ENCODE measurements around the gene KATNB1. TPM values are rescaled to one million over a fixed set of nuclear protein-coding genes. Genes with fewer than 3 reads are reported as not detected.

The KATNB1 gene
- total and polyA plus RNA-seq, 4 donors: 14.9 to 39.3 (median 20.1) TPM

DNA sequence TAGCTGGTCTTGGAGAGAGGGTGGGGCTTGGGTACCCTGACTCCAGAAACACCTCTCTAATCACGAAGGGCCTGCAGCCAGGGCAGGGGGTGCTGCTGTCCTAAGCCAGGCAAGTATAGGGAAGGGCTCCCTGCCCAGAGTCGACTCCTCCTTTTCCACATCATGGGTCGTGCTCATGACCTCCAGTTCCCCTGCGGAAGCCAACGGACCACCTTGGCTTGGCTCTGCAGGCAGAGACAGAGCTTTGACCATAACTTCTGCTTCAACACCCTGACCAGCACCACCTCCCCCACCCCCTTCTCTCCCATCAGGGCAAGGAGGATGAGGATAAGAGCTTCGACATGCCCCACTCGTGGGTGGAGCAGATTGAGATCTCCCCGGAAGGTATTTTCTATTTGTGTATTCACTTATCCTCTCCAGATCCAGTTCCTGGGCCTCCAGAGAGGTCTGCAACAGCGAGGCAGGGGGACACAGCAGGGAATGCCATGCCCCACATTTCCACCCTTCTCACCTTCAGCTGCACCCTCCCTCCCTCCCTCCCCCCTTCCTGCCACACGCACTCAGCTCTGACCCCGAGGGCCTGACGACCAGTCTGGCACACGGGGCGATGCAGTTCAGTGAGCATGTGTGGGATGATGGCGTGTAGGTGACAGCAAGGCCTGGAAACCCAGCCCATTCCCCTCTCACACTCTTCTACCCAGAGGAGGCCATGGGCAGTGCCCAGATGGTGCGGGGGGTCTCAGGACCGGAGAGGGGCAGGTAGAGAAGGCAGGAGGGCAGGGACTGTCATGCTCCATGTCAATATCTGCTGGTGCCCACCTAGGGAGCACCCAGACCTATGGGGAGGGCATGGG is 14.0 kb upstream of the KATNB1 start:
- 76 to 78% methylated on average over 17 of the region's 17 CpGs for WGBS, 2 donors

DNA sequence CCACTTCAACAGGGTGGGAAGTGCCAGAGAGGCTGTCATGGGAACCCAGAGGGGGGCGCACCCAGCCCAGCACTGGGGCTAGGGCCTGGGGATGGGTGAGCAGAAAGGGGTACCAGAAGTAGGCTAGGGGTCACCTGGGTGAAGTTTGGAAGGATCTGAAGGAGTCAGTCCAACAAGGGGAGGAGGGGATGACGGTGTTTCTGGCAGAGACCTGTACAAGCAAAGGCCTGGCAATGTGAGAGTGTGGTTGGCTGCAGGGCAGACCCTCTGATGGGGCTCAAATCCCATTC is 13.4 kb upstream of the KATNB1 start:
- ATAC-seq (ENCODE audit: insufficient read depth, low FRiP score): no peak
- Histone ChIP-seq H3K27me3 (ENCODE audit: control insufficient read depth in 3 of 3, insufficient read depth in 3 of 3, low read length in 2 of 3) (no peaks in the 10 kb centered on the region), H3K27ac (ENCODE audit: low read depth in 1 of 2, low read length in 1 of 2) (no peak overlapping the region), H3K9ac (ENCODE audit: insufficient read depth in 1 of 2, low read length in 2 of 2) (no peak overlapping the region), H3K4me3 (no peak overlapping the region), H3K9me3 (ENCODE audit: control insufficient read depth in 4 of 4, insufficient read depth in 3 of 4, low read length in 3 of 4) (no peaks in the 10 kb centered on the region), H3K36me3 (ENCODE audit: control insufficient read depth in 4 of 4, insufficient read depth in 4 of 4, low read length in 4 of 4) (no peaks in the 10 kb centered on the region), H3K4me1 (ENCODE audit: control insufficient read depth in 5 of 5, insufficient read depth in 5 of 5, low read length in 5 of 5) (no peaks in the 10 kb centered on the region)
- DNase-seq: no peak
- 95 to 97% methylated on average over 2 of the region's 2 CpGs for WGBS, 2 donors
- TF ChIP-seq, protein P1, sequence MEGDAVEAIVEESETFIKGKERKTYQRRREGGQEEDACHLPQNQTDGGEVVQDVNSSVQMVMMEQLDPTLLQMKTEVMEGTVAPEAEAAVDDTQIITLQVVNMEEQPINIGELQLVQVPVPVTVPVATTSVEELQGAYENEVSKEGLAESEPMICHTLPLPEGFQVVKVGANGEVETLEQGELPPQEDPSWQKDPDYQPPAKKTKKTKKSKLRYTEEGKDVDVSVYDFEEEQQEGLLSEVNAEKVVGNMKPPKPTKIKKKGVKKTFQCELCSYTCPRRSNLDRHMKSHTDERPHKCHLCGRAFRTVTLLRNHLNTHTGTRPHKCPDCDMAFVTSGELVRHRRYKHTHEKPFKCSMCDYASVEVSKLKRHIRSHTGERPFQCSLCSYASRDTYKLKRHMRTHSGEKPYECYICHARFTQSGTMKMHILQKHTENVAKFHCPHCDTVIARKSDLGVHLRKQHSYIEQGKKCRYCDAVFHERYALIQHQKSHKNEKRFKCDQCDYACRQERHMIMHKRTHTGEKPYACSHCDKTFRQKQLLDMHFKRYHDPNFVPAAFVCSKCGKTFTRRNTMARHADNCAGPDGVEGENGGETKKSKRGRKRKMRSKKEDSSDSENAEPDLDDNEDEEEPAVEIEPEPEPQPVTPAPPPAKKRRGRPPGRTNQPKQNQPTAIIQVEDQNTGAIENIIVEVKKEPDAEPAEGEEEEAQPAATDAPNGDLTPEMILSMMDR (IDR thresholded peaks at IDR 0.05; ENCODE audit: control extremely low read depth, extremely low read depth): no peak

More for the DNA sequence above, 14.0 kb upstream of the KATNB1 start:
- H3K4me3 ChIP-seq: no peak overlapping the region
- H3K4me1 ChIP-seq (ENCODE audit: control insufficient read depth in 5 of 5, insufficient read depth in 5 of 5, low read length in 5 of 5): no peaks in the 10 kb centered on the region
- H3K27me3 ChIP-seq (ENCODE audit: control insufficient read depth in 3 of 3, insufficient read depth in 3 of 3, low read length in 2 of 3): no peaks in the 10 kb centered on the region
- no peaks in the 10 kb centered on the region for H3K9me3 ChIP-seq (ENCODE audit: control insufficient read depth in 4 of 4, insufficient read depth in 3 of 4, low read length in 3 of 4)
- H3K27ac ChIP-seq (ENCODE audit: low read depth in 1 of 2, low read length in 1 of 2): no peak overlapping the region
- no peaks in the 10 kb centered on the region for H3K36me3 ChIP-seq (ENCODE audit: control insufficient read depth in 4 of 4, insufficient read depth in 4 of 4, low read length in 4 of 4)
- TF ChIP-seq, protein P1 (IDR thresholded peaks at IDR 0.05; ENCODE audit: control extremely low read depth, extremely low read depth): no peak
- ATAC-seq (ENCODE audit: insufficient read depth, low FRiP score) (no peak), DNase-seq (peak in 1 of 3 donors; percentile 5)
- H3K9ac ChIP-seq (ENCODE audit: insufficient read depth in 1 of 2, low read length in 2 of 2): no peak overlapping the region

DNA sequence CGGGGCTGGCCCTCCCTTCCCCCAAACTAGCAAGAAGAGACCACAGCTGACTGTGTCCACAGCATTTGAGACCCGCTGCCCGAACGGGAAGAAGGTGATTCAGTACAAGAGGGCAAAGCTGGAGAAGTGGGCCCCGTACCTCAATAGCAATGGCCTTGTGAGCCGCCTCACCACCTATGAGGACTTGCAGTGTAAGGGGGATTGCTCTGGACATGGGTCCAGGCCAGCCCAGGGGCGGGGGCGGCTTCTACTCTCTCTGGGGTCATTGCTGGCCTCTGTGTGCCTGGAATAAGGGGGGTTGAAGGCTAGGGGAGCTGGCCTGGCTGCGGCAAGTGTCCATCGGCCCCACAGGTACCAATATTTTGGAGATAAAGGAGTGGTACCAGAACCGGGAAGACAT is 12.9 kb upstream of the KATNB1 start:
- Histone ChIP-seq H3K27me3 (ENCODE audit: control insufficient read depth in 3 of 3, insufficient read depth in 3 of 3, low read length in 2 of 3) (no peaks in the 10 kb centered on the region), H3K4me3 (no peak overlapping the region), H3K4me1 (ENCODE audit: control insufficient read depth in 5 of 5, insufficient read depth in 5 of 5, low read length in 5 of 5) (no peaks in the 10 kb centered on the region), H3K36me3 (ENCODE audit: control insufficient read depth in 4 of 4, insufficient read depth in 4 of 4, low read length in 4 of 4) (no peaks in the 10 kb centered on the region), H3K9me3 (ENCODE audit: control insufficient read depth in 4 of 4, insufficient read depth in 3 of 4, low read length in 3 of 4) (no peaks in the 10 kb centered on the region), H3K27ac (ENCODE audit: low read depth in 1 of 2, low read length in 1 of 2) (no peak overlapping the region), H3K9ac (ENCODE audit: insufficient read depth in 1 of 2, low read length in 2 of 2) (no peak overlapping the region)
- TF ChIP-seq, protein P1 (IDR thresholded peaks at IDR 0.05; ENCODE audit: control extremely low read depth, extremely low read depth): no peak
- ATAC-seq (ENCODE audit: insufficient read depth, low FRiP score) (no peak), DNase-seq (no peak)
- 84 to 91% methylated on average over 11 of the region's 11 CpGs for WGBS, 2 donors

DNA sequence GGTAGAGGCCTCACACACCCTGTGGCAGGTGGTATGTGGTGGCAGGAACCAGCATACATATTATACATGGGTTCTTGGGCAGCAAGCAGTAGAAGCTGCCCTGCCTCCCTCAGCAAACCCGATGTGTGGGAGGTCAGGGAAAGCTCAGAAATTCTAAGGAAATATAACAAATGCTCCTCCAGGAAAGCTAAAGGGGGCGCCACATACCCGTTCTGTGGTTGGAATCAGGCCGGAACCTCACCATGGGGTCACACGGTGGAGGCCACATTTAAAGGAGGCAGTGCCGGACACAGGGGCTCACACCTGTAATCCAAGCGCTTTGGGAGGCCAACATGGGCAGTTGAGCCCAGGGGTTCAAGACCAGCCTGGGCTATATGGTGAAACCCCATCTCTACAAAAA is 12.4 kb upstream of the KATNB1 start:
- Histone ChIP-seq H3K9me3 (ENCODE audit: control insufficient read depth in 4 of 4, insufficient read depth in 3 of 4, low read length in 3 of 4) (no peaks in the 10 kb centered on the region), H3K9ac (ENCODE audit: insufficient read depth in 1 of 2, low read length in 2 of 2) (no peak overlapping the region), H3K4me3 (no peak overlapping the region), H3K36me3 (ENCODE audit: control insufficient read depth in 4 of 4, insufficient read depth in 4 of 4, low read length in 4 of 4) (no peaks in the 10 kb centered on the region), H3K27ac (ENCODE audit: low read depth in 1 of 2, low read length in 1 of 2) (no peak overlapping the region), H3K27me3 (ENCODE audit: control insufficient read depth in 3 of 3, insufficient read depth in 3 of 3, low read length in 2 of 3) (no peaks in the 10 kb centered on the region), H3K4me1 (ENCODE audit: control insufficient read depth in 5 of 5, insufficient read depth in 5 of 5, low read length in 5 of 5) (no peaks in the 10 kb centered on the region)
- DNase-seq (no peak), ATAC-seq (ENCODE audit: insufficient read depth, low FRiP score) (no peak)
- TF ChIP-seq, protein P1 (IDR thresholded peaks at IDR 0.05; ENCODE audit: control extremely low read depth, extremely low read depth): no peak
- 75 to 80% methylated on average over 7 of the region's 7 CpGs for WGBS, 2 donors

Data from lung (tissue), 12 donors.